ENCODE measurements around the gene ARHGAP30.
A peak's percentile ranks its signal among the peaks of the same experiment; 100 is the strongest.

The ARHGAP30 gene

DNA sequence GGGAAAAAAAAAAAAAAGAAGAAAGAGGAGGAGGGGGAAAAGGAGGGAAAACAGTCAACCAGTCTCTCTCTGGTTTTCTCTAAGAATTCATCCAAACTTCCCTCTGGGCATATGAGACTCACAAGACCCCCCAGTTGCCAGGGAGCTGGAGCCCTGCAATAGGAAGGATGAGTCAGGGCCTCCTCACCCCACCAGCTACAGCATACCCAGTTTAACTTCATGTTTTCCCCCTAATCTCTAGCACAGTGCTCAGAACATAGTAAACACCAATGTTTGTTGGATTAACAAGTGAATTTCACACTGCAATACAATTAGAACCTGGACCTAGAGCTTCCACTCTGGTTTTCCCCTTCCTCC, 56.6 kb downstream of the ARHGAP30 start:
- DNase-seq (ENCODE audit: insufficient read length) (no peak), FAIRE-seq (no peak)
- TF ChIP-seq POLR2AphosphoS5 (IDR thresholded peaks at IDR 0.05; ENCODE audit: low read depth, low read length) = no peak
- TF ChIP-seq POLR2A (IDR thresholded peaks at IDR 0.05; ENCODE audit: low read depth, low read length) = no peak
- TF ChIP-seq TAF1 (IDR thresholded peaks at IDR 0.05; ENCODE audit: borderline replicate concordance, low read depth, low read length) = no peak

GRCh38 chr1:161012420-161012819, 57.3 kb downstream of the ARHGAP30 start:
- no peak for TF ChIP-seq TAF1 (IDR thresholded peaks at IDR 0.05; ENCODE audit: borderline replicate concordance, low read depth, low read length)
- no peak for TF ChIP-seq POLR2A (IDR thresholded peaks at IDR 0.05; ENCODE audit: low read depth, low read length)
- TF ChIP-seq POLR2AphosphoS5 (IDR thresholded peaks at IDR 0.05; ENCODE audit: low read depth, low read length) = no peak
- FAIRE-seq (no peak), DNase-seq (ENCODE audit: insufficient read length) (no peak)

DNA sequence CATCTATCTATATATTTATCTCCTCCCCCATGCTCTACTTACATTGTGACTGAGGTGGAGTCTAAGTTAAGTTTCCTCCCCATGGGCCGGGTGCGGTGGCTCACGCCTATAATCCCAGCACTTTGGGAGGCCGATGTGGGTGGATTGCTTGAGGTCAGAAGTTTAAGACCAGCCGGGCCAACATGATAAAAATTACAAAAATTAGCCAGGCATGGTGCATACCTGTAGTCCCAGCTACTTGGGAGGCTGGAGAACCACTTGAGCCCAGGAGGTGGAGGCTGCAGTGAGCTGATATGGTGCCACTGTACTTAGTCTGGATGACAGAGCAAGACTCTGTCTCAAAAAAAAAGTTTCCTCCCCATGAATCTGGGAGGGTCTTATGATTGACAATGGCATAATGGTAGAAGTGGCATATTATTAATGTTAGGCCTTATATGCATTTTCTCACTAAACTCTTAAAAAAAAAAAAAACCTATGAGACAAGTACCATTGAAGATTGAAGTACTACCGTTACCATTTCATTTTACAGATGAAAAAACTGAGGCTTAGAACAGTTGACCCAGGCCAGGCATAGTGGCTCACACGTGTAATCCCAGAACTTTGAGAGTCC, 60.0 kb downstream of the ARHGAP30 start:
- DNase-seq (ENCODE audit: insufficient read length) (no peak), FAIRE-seq (no peak)
- TF ChIP-seq POLR2A (IDR thresholded peaks at IDR 0.05; ENCODE audit: low read depth, low read length) (no peak), POLR2AphosphoS5 (IDR thresholded peaks at IDR 0.05; ENCODE audit: low read depth, low read length) (no peak), TAF1 (IDR thresholded peaks at IDR 0.05; ENCODE audit: borderline replicate concordance, low read depth, low read length) (no peak)

DNA sequence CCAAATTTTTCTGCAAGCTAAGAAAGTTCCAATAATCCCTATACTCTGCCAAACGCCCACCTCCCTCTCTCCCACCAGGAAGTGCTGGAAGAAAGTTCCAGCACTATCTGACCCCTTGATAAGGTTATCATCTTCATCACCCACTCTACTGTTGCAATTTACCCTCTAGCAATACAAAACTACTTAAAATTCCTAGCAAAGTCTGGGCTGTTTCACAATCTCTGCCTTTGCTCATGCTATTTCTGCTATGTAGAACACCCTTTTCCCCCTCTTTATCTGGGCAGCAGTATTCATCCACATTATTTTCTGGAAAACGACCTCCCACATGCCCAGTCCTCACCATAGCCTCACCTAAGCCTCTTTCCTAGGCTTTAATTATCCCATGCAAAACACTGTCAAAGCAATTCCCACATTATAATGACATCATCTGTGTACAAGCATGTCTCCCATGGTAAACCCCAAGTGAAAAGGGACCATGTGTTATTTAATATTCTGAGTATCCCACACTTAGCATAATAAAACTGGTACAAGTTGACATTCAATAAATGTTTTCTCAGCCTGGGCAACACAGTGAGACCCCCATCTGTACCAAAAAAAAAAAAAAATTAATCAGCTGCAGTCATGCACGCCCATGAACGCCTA, 60.7 kb downstream of the ARHGAP30 start:
- TF ChIP-seq POLR2AphosphoS5 (IDR thresholded peaks at IDR 0.05; ENCODE audit: low read depth, low read length) = no peak
- no peak for TF ChIP-seq POLR2A (IDR thresholded peaks at IDR 0.05; ENCODE audit: low read depth, low read length)
- no peak for TF ChIP-seq TAF1 (IDR thresholded peaks at IDR 0.05; ENCODE audit: borderline replicate concordance, low read depth, low read length)
- DNase-seq (ENCODE audit: insufficient read length) (no peak), FAIRE-seq (no peak)

DNA sequence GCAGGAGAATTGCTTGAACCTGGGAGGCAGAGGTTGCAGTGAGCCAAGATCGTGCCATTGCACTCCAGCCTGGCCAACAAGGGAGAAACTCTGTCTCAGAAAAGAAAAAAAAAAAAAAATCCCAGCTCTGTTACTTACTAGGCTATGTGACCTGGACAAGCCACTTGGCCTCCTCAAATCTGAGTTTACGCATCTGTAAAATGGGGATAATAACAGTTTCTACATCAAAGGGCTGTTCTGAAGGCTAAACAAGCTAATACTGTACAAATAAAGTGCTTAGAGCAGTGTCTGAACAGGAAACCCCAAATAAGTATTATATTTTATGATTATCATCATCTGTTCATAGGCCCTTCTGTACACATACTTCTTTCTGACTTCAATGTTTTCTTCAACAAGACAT, 62.3 kb downstream of the ARHGAP30 start:
- TF ChIP-seq POLR2A (IDR thresholded peaks at IDR 0.05; ENCODE audit: low read depth, low read length) (no peak), POLR2AphosphoS5 (IDR thresholded peaks at IDR 0.05; ENCODE audit: low read depth, low read length) (no peak), TAF1 (IDR thresholded peaks at IDR 0.05; ENCODE audit: borderline replicate concordance, low read depth, low read length) (no peak)
- FAIRE-seq (no peak), DNase-seq (ENCODE audit: insufficient read length) (no peak)

- no peak for TF ChIP-seq POLR2A (IDR thresholded peaks at IDR 0.05; ENCODE audit: low read depth, low read length)
- no peak for TF ChIP-seq POLR2AphosphoS5 (IDR thresholded peaks at IDR 0.05; ENCODE audit: low read depth, low read length)
- no peak for TF ChIP-seq TAF1 (IDR thresholded peaks at IDR 0.05; ENCODE audit: borderline replicate concordance, low read depth, low read length)
- FAIRE-seq = no peak
- no peak for DNase-seq (ENCODE audit: insufficient read length)
Measured at GRCh38 chr1:161006563-161006962, 63.1 kb downstream of the ARHGAP30 start.

GRCh38 chr1:161001525-161001924, 68.2 kb downstream of the ARHGAP30 start:
- DNase-seq (ENCODE audit: insufficient read length) = no peak
- TF ChIP-seq POLR2A (IDR thresholded peaks at IDR 0.05; ENCODE audit: low read depth, low read length) (no peak), TAF1 (IDR thresholded peaks at IDR 0.05; ENCODE audit: borderline replicate concordance, low read depth, low read length) (no peak), POLR2AphosphoS5 (IDR thresholded peaks at IDR 0.05; ENCODE audit: low read depth, low read length) (no peak)
- no peak for FAIRE-seq

DNA sequence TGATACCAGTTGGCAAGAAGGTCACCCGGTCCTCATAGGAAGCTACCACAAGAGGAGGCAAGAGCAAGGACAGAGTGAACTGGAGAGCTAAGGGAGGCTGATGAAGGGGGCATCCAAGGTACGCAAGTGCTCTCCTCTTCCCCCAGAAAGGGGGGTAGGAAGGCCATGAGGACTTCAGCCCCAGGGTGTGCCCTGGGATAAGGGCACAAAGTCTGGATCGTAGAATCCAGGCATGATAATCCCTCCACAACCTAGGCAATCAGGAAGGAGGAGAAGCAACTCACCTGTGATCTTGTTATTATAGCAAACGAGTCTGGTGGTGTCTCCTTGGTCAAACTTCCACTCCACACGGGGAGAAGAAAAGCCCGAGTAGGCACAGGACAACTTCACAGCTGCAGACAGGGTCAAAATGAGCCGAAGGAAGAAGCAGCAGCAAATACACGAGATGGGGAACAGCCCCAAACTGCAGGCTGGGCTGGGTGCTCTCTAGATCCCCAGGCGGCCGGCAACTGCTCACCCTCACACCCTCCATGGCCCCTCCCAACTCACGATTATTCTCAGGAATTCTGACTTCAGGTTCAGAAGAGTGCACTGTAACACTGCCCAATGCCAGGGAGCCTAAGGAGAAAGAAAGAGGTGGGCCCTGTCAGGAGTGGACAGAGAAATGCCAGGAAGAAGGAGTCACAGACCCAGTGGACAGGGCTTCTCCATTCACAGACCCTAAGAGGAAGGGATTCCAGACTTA, 68.8 kb downstream of the ARHGAP30 start:
- FAIRE-seq (no peak), DNase-seq (ENCODE audit: insufficient read length) (no peak)
- TF ChIP-seq TAF1 (IDR thresholded peaks at IDR 0.05; ENCODE audit: borderline replicate concordance, low read depth, low read length) (no peak), POLR2AphosphoS5 (IDR thresholded peaks at IDR 0.05; ENCODE audit: low read depth, low read length) (no peak), POLR2A (IDR thresholded peaks at IDR 0.05; ENCODE audit: low read depth, low read length) (no peak)

- no peak for FAIRE-seq
- no peak for DNase-seq (ENCODE audit: insufficient read length)
- TF ChIP-seq TAF1 (IDR thresholded peaks at IDR 0.05; ENCODE audit: borderline replicate concordance, low read depth, low read length) (no peak), POLR2AphosphoS5 (IDR thresholded peaks at IDR 0.05; ENCODE audit: low read depth, low read length) (no peak), POLR2A (IDR thresholded peaks at IDR 0.05; ENCODE audit: low read depth, low read length) (no peak)
Measured at GRCh38 chr1:160999376-160999775, 70.3 kb downstream of the ARHGAP30 start.

- TF ChIP-seq TAF1 (IDR thresholded peaks at IDR 0.05; ENCODE audit: borderline replicate concordance, low read depth, low read length) (no peak), POLR2A (IDR thresholded peaks at IDR 0.05; ENCODE audit: low read depth, low read length) (no peak), POLR2AphosphoS5 (IDR thresholded peaks at IDR 0.05; ENCODE audit: low read depth, low read length) (no peak)
- DNase-seq (ENCODE audit: insufficient read length) (no peak), FAIRE-seq (peak; percentile 90)
Measured at GRCh38 chr1:160997323-160998038, 72.2 kb downstream of the ARHGAP30 start.

All from GM12892 (cell line).